ENCODE data around the gene FYN.

GRCh38 chr6:111651185-111652034 lies 221.8 kb downstream of the FYN start:
- TF ChIP-seq POLR2AphosphoS5 (IDR thresholded peaks at IDR 0.05; ENCODE audit: low read depth, low read length) (no peak), POLR2A (IDR thresholded peaks at IDR 0.05; ENCODE audit: borderline replicate concordance, extremely low read depth, insufficient read depth, insufficient read length) (no peak), CTCF (IDR thresholded peaks at IDR 0.05 in 2 of 3, conservative IDR thresholded peaks at IDR 0.05 in 1 of 3; ENCODE audit: borderline replicate concordance in 1 of 3, insufficient read depth in 1 of 3, low read depth in 2 of 3, low read length in 2 of 3) (no peak), REST (IDR thresholded peaks at IDR 0.05; ENCODE audit: low read depth) (no peak), MAX (IDR thresholded peaks at IDR 0.05) (no peak), ZBTB33 (IDR thresholded peaks at IDR 0.05; ENCODE audit: extremely low read depth, insufficient replicate concordance, low read length) (no peak), ZNF274 (IDR thresholded peaks at IDR 0.05; ENCODE audit: low read depth, low read length) (no peak), RAD21 (IDR thresholded peaks at IDR 0.05; ENCODE audit: low read depth) (no peak), EZH2 (IDR thresholded peaks at IDR 0.05) (no peak)
